ENCODE data around the gene ST8SIA6.
A peak's percentile ranks its signal among the peaks of the same experiment; 100 is the strongest.
"Not testable (repeated sequence)": the region's sequence is repeated elsewhere in the genome, so short reads cannot be mapped to it uniquely, and the experiment has no call there.

Gene ST8SIA6

GRCh38 chr10:17456032-17456548 is 1.7 kb upstream of the ST8SIA6 start:
- DNase-seq: no peak

- DNase-seq: no peak
Observed at GRCh38 chr10:17455015-17455520, 673 bp upstream of the ST8SIA6 start.

GRCh38 chr10:17453373-17454091 is 863 bp downstream of the ST8SIA6 start:
- DNase-seq: no peak

GRCh38 chr10:17453035-17453372 is 1.4 kb downstream of the ST8SIA6 start:
- DNase-seq: no peak

- DNase-seq: no peak
Observed at GRCh38 chr10:17452060-17452841, 2.1 kb downstream of the ST8SIA6 start.

- DNase-seq: no peak
Observed at GRCh38 chr10:17450024-17450423, 4.4 kb downstream of the ST8SIA6 start.

- DNase-seq: no peak
Observed at GRCh38 chr10:17445400-17445998, 8.9 kb downstream of the ST8SIA6 start.

GRCh38 chr10:17444388-17444714 is 10.0 kb downstream of the ST8SIA6 start:
- no peak for DNase-seq

GRCh38 chr10:17443707-17444387 is 10.5 kb downstream of the ST8SIA6 start:
- DNase-seq: no peak

- DNase-seq: no peak
Observed at GRCh38 chr10:17438583-17438982, 15.8 kb downstream of the ST8SIA6 start.

GRCh38 chr10:17436578-17436977 is 17.8 kb downstream of the ST8SIA6 start:
- not testable (repeated sequence) for DNase-seq

- no peak for DNase-seq
Observed at GRCh38 chr10:17435953-17436352, 18.4 kb downstream of the ST8SIA6 start.

- no peak for DNase-seq
Observed at GRCh38 chr10:17435187-17435586, 19.2 kb downstream of the ST8SIA6 start.

- no peak for DNase-seq
Observed at GRCh38 chr10:17432723-17433122, 21.7 kb downstream of the ST8SIA6 start.

- DNase-seq: no peak
Observed at GRCh38 chr10:17431871-17432311, 22.5 kb downstream of the ST8SIA6 start.

GRCh38 chr10:17430647-17431355 is 23.6 kb downstream of the ST8SIA6 start:
- DNase-seq: peak in 1 of 2 experiments; percentile 55

- no peak for DNase-seq
Observed at GRCh38 chr10:17429490-17429889, 24.9 kb downstream of the ST8SIA6 start.

- no peak for DNase-seq
Observed at GRCh38 chr10:17428351-17429097, 25.9 kb downstream of the ST8SIA6 start.

- DNase-seq: no peak
Observed at GRCh38 chr10:17427666-17428350, 26.6 kb downstream of the ST8SIA6 start.

- no peak for DNase-seq
Observed at GRCh38 chr10:17427201-17427600, 27.2 kb downstream of the ST8SIA6 start.

GRCh38 chr10:17426263-17426750 is 28.1 kb downstream of the ST8SIA6 start:
- no peak for DNase-seq

All from SW 1271 (cell line).